NCI-H1105 (cell line): ENCODE measurements around the gene XPO1.
"Not testable (repeated sequence)": the region's sequence is repeated elsewhere in the genome, so short reads cannot be mapped to it uniquely, and the experiment has no call there.

ENCODE experiments used
- DNase-seq: peaks from one replicate; lab custom pipeline; 2025; lab: John Stamatoyannopoulos, UW

Gene XPO1

DNA sequence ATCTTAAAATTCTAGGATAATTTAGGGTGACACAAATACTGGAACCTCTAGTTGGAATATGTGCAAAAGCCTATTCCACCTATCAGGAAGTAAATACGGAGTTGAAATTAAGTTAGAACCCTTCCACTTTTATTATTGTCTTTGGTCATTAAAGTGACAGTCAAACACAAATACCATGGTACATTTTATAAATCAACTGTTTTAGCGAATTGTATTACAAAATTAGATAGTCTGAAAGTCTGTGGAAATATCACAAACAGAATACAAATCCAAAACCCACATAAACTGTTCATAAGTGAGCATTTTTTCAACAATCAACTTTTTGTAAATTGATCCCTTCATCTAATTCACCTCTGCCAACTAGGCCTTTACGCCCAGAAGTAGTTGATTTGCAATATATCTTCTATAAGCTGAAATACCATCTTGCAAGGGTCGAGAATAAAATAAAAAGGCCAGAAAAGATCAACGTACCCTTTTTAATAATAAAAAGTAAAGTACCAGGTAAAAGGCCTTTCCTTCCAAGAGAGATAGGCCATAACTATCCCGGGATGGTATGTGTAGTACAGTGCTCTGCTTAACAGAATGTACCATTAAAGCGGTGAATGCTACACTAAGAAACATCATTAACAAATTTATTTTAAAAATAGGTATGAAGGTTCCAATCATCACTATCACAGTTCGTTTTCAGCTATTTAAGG lies 68.6 kb downstream of the XPO1 start:
- DNase-seq, result no peak

DNA sequence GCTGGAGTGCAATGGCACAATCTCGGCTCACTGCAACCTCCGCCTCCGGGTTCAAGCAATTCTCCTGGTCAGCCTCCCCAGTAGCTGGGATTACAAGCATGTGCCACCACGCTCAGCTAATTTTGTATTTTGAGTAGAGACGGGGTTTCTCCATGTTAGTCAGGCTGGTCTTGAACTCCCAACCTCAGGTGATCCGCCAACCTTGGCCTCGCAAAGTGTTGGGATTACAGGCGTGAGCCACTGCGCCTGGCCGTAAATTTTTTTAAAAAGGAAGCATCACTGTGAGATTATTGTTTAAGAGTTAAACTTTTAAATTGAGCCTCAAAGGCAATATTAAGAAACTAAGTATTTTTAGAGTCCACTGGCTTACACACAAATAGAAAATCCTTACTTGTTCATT lies 69.9 kb downstream of the XPO1 start:
- not testable (repeated sequence) for DNase-seq

- DNase-seq, result no peak
Measured at GRCh38 chr2:61465045-61465444, 73.1 kb downstream of the XPO1 start.

DNA sequence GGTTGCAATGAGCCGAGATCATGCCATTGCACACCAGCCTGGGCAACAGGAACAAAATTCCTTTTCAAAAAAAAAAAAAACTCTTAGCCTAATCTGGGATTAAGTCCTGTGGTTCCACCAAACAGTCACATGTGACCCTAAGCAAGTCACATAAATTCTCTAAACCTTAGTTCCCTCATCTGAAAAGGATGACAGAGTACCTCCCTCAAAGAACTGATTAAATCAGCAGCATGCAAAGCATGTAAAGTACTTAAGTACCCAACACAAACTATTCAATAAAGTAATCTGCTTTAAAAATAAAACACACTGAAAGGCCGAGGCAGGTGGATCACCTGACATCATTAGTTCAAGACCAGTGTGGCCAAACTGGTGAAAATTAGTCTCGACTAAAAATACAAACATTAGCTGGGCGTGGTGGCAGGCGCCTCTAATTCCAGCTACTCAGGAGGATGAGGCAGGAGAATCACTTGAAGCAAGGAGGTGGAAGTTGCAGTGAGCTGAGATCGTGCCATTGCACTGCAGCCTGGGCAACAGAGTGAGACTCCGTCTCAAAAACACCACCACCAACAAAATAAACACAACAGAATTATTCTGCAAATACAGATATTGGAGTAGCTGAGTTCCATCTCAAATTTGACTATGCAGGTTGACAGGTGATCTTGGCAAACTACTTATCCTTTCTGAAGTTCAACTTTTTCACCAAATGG lies 74.2 kb downstream of the XPO1 start:
- no peak for DNase-seq

GRCh38 chr2:61461404-61461803 lies 76.8 kb downstream of the XPO1 start:
- no peak for DNase-seq

DNA sequence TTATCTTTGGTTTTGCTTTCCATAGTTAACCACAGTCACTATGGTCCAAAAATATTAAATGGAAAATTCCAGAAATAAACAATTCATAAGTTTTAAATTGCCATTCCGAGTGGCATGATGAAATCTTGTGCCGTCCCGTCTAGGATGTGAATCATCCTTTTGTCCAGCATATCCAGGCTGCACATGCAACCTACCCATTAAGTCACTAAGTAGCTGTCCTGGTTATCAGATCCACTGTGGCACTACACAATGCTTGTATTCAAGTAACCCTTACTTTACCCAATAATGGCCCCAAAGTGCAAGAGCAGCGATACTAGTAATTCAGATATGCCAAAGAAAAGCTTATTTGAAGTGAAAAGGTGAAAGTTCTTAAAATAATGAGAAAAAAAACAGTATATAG lies 78.0 kb downstream of the XPO1 start:
- DNase-seq, result no peak

- DNase-seq, result no peak
Measured at GRCh38 chr2:61456746-61457420, 81.3 kb downstream of the XPO1 start.

DNA sequence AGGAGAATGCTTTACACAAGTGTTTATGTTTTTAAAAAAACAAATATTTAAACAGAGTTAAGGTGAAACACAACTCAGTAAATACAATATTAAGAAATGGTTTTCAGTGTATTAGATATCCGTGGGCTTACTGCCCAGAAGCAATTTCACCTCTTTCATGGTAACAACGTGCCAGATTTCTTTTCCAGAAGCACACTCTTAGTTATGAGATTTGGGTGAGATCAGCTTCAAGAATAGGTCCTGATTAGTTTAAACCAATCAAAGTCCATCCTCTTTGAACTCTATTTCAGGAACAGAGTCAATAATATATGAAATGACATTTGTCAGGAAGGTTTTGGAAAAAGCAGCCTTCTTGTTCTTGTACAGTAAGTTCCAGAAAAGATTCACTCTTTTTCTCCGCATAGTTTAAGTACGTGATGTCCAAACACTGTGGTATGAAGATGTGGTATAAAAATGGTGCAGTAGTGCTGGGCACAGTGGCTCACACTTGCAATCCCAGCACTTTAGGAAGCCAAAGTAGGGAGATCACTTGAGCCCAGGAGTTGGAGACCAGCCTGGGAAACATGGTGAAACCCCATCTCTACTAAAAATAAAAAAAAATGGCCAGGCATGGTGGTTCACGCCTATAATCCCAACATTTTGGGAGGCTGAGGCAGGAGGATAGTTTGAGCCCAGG lies 81.9 kb downstream of the XPO1 start:
- no peak for DNase-seq

- DNase-seq, result not testable (repeated sequence)
Measured at GRCh38 chr2:61454972-61455371, 83.2 kb downstream of the XPO1 start.

DNA sequence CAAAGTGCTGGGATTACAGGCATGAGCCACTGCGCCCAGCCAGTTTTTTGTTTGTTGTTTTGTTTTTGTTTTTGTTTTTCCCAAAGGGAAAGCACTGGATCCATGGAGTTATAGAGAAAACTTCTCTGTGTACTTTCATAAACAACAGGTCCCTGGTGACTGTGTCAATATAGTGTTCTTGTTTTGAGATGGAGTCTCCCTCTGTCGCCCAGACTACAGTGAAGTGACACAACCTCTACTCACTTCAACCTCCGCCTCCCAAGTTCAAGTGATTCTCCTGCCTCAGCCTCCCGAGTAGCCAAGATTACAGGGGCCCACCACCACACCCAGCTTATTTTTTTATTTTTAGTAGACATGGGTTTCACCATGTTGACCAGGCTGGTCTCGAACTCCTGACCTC lies 83.8 kb downstream of the XPO1 start:
- no peak for DNase-seq

- no peak for DNase-seq
Measured at GRCh38 chr2:61452392-61452791, 85.8 kb downstream of the XPO1 start.

DNA sequence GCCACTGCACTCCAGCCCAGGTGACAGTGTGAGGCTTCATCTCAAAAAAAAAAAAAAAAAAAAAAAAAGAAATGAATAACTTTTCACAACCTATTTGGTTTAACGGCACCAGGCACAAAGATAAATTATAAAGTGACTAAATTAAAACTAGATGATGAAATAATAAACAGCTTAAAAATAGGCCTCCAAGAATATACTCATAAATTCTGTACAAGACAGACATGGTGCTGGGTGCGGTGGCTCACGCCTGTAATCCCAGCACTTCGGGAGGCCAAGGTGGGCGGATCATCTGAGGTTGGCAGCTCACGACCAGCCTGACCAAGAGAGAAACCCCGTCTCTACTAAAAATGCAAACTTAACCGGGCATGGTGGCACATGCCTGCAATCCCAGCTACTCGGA lies 87.0 kb downstream of the XPO1 start:
- DNase-seq, result no peak

- no peak for DNase-seq
Measured at GRCh38 chr2:61450144-61450543, 88.0 kb downstream of the XPO1 start.

DNA sequence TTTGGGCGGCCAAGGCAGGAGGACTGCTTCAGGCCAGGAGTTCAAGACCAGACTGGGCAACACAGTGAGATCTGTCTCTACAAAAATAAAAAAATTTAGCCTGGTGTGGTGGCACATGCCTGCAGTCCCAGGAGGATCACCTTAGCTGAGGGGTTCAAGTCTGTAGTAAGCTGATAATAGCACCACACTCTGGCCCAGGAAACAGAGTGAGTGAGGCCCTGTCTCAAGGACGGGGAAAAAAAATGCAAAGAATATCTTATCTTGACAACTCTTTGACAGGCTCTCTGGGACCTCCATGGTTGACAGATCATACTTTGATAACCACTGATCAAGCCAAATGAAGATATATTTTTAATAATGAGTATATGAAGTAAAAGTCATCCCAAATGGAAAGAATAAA lies 89.9 kb downstream of the XPO1 start:
- DNase-seq, result no peak

GRCh38 chr2:61446971-61447370 lies 91.2 kb downstream of the XPO1 start:
- DNase-seq, result not testable (repeated sequence)

- no peak for DNase-seq
Measured at GRCh38 chr2:61443342-61444041, 94.7 kb downstream of the XPO1 start.

DNA sequence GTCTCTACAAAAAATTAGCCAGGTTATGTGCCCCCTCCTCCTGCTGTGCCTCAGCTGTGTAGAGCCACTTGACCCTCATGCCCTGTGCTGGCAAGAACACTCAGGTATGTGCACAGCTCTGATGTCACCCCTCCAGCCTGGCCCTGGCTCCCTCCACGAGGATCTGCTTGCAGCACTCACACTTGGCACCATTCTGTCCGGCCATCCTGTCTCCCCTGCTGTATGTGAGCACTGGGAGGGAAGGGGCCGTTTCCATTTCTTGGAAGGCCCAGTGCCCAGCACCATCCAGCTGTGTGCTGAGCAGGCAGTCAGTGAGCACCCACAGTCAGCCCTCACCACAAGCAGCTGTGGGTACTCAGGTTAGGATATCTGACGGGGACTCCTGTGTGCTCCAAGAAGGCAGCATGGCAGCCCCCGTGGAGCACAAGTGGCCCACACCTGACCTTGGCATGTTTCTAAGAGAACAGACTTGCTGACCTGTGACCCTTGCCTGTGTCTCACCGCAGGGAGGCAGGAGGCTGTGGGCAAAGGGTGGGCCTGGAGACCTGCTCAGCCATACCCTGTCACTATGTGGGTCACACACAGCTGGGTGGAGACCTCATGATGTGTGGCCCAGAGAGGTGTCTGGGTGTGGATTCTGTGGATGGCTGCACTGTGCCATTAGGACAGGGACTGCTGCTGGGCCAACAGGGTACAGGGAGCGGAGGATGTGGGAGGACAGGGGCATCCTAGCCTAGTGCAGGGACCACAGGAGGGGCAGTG lies 98.7 kb downstream of the XPO1 start:
- DNase-seq, result no peak

DNA sequence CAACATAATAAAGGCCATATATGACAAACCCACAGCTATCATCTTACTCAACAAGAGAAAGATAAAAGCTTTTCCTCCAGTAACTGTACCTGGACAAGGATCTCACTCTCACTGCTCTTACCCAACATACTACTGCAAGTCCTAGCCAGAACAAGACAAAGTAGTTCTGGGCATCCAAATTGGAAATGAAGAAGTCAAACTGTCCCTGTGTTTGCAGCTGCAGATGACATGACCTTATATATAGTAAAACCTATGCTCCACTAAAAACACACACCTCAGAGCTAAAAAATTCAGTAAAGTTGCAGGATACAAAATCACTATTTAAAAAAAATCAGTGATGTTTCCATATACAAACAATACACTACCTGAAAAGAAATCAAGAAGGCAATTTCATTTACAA lies 99.5 kb downstream of the XPO1 start:
- DNase-seq, result no peak

DNA sequence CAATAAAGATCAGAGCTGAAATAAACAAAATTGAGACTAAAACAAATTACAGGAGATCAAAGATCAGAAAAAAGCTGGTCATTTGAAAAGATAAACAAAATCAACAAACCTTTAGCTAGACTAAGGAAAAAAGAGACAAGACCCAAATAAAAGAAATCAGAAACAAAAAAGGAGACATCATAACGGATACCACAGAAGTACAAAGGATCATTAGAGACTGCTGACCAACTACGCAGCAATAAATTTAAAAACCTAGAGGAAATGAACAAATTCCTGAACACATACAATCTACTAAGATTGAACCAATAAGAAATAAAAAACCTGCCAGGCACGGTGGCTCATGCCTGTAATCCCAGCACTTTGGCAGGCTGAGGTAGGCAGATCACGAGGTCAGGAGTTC lies 101.0 kb downstream of the XPO1 start:
- no peak for DNase-seq

DNA sequence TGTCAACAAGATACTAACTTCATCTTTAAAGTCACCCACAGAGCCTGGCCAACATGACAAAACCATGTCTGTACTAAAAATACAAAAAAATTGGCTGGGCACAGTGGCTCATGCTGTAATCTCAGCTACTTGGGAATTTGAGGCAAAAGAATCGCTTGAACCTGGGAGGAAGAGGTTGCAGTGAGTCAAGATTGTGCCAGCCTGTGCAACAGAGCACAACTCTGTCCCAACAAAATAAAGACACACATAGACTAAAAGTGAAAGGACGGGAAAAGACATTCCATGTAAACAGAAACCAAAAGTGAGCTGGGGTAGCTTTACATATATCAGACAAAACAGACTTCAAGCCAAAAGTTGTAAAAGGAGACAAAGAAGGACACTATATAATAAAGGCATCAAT lies 102.1 kb downstream of the XPO1 start:
- DNase-seq, result no peak

DNA sequence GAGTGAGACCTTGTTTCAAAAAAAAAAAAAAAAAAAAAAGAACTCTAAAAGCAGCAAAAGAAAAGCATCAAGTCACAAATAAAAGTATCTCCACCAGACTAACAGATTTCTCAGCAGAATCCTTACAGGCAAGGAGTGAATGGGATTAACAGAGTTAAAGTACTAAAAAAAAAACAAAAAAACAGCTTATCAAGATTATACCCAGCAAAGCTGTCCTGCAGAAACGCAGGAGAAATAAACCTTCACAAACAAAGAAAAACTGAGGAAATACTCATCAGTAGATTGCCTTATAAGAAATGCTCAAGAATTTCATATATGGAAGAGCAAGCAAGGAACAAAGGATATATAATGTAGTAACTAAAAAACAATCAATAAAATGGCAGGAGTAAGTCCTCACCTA lies 102.9 kb downstream of the XPO1 start:
- no peak for DNase-seq
